Left cardiac atrium (tissue), 4 donors: ENCODE measurements around the gene ATL2. TPM values are rescaled to one million over a fixed set of nuclear protein-coding genes. Genes with fewer than 3 reads are reported as not detected.
"Not testable (repeated sequence)": the region's sequence is repeated elsewhere in the genome, so short reads cannot be mapped to it uniquely, and the experiment has no call there.

ENCODE experiments used
- ATAC-seq, 2 donors: fragments of 200-7000 bp; cut with Tn5 transposase; one replicate each; pipeline ENCODE4 v1.9.1; 2020; ENCODE audit warnings: mild to moderate bottlenecking in 2 of 2, moderate library complexity in 2 of 2
- DNase-seq: peaks from one replicate; pipeline ENCODE4 v3.0.0-alpha.2; 2020
- intact Hi-C, 2 donors: fragments of 100-400 bp; cut with DNase I; formaldehyde crosslinking; loops; one replicate each; pipeline versions ENCODE4 v1.14.1 to v1.15.1; 2022 to 2023
- total RNA-seq, 2 donors: library from RNA; stranded (reverse); fragmentation: NEBNext Ultra II Directional; extraction: Animal tissue kit (Norgen Biotek cat#: 25700); gene quantifications; one replicate each; pipeline ENCODE4 v1.2.1, GENCODE V29; 2021
- donor health status: DM: no; HTN: yes; CAD: no.
- donor health status: DM: no; HTN: yes; CAD: no; lungs with severe emphysema.
- donor health status: DM: yes; HTN: yes; CAD: no.
- donor health status: Dilated cardiomyopathy.

Gene ATL2
- total RNA-seq, 2 donors from 2014 or later = 34.8 to 55.7 TPM

- ATAC-seq (no peak), DNase-seq (no peak)
- intact Hi-C loops = no loop called here
Measured at GRCh38 chr2:38290332-38290731, 86.7 kb downstream of the ATL2 start.

- ATAC-seq (no peak), DNase-seq (no peak)
- intact Hi-C loops = no loop called here
Measured at GRCh38 chr2:38284971-38285370, 92.1 kb downstream of the ATL2 start.

DNA sequence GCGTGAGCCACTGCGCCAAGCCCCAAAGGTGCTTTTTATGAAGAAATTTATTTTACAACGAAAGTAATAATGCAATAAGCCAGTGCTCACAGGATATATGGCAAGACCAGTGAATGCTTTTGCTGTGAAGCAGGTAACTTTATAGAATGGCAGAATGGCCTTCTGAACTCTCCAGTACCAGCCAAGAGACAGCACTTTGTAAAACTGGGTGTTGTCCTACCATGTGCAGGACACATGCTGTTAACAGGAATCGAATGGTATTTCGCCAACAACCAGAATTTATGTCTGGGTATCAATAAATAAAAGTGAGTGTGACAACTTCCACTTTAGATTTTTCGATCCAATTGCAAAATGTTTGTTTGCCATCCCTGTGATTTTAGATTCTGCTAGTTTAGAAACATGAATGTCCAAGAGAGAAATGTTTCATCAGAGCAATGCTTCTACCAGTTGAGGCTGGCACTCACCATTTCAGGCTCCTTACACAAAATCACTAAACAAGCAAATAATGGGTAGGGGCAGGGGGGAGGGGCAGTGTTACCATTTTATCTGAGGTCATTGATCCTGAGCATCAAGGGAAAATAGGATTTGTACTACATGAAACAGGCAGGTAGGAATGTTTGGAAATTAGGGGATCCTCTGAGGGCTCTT is 95.9 kb downstream of the ATL2 start:
- intact Hi-C loops = no loop called here
- no peak for DNase-seq
- ATAC-seq = no peak

GRCh38 chr2:38279201-38279600 is 97.9 kb downstream of the ATL2 start:
- intact Hi-C loops = loop anchor here (5.0 to 10.0 kb wide), 3 partner anchors 297 to 884 kb away; no protein-coding TSS in a partner anchor
- no peak for ATAC-seq
- DNase-seq = no peak

DNA sequence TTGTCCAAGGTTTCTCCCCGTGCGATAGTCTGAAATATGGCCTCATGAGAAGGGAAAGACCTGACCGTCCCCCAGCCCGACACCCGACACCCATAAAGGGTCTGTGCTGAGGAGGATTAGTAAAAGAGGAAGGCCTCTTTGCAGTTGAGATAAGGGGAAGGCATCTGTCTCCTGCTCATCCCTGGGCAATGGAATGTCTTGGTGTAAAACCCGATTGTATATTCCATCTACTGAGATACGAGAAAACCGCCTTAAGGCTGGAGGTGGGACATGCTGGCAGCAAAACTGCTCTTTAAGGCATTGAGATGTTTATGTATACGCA is 99.0 kb downstream of the ATL2 start:
- not testable (repeated sequence) for ATAC-seq

GRCh38 chr2:38277245-38278116 is 99.6 kb downstream of the ATL2 start:
- DNase-seq (no peak), ATAC-seq (no peak)
- intact Hi-C loops = loop anchor here (5.0 to 10.0 kb wide), 3 partner anchors 295 to 883 kb away; no protein-coding TSS in a partner anchor

More for the DNA sequence above, 99.0 kb downstream of the ATL2 start:
- DNase-seq = not testable (repeated sequence)
- intact Hi-C loops = loop anchor here (5.0 to 10.0 kb wide), 3 partner anchors 296 to 883 kb away; no protein-coding TSS in a partner anchor

- ATAC-seq (peak; percentile 68 to 75), DNase-seq (no peak)
- intact Hi-C loops = loop anchor here (5.0 to 10.0 kb wide), 3 partner anchors 292 to 880 kb away; no protein-coding TSS in a partner anchor
Measured at GRCh38 chr2:38274286-38275276, 102.5 kb downstream of the ATL2 start.

- DNase-seq (no peak), ATAC-seq (no peak)
- intact Hi-C loops = loop anchor here in 1 of 2 donors (10.0 kb wide), 2 partner anchors 377 to 877 kb away; no protein-coding TSS in a partner anchor
Measured at GRCh38 chr2:38271697-38272096, 105.4 kb downstream of the ATL2 start.

DNA sequence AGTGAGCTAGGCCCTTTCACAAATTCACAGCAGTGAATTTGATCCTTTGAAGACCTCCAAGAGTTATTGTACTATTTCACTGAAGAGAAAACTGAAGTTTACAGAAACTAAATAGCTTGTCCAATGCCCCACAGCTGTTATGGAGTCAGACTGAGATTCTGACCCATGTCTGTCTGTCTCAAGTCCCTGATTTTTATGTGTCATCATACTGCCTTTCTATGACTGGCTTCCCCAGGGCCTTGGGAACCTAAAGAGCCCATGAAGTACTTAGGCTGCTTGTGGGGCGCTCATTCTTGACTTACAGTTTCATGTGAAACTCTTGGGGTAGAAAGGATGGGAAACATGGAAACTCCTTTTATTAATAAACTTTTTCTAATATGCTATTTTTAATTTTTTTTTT is 107.7 kb downstream of the ATL2 start:
- intact Hi-C loops = no loop called here
- ATAC-seq (no peak), DNase-seq (no peak)

GRCh38 chr2:38268691-38269327 is 108.3 kb downstream of the ATL2 start:
- intact Hi-C loops = no loop called here
- ATAC-seq = no peak

GRCh38 chr2:38268001-38268400 is 109.1 kb downstream of the ATL2 start:
- intact Hi-C loops = no loop called here
- DNase-seq (no peak), ATAC-seq (no peak)

More at GRCh38 chr2:38268691-38269327, 108.3 kb downstream of the ATL2 start:
- DNase-seq = no peak

- intact Hi-C loops = no loop called here
- no peak for DNase-seq
- ATAC-seq = no peak
Measured at GRCh38 chr2:38267270-38267925, 109.7 kb downstream of the ATL2 start.

- intact Hi-C loops = no loop called here
- ATAC-seq = no peak
- no peak for DNase-seq
Measured at GRCh38 chr2:38266382-38267061, 110.6 kb downstream of the ATL2 start.

DNA sequence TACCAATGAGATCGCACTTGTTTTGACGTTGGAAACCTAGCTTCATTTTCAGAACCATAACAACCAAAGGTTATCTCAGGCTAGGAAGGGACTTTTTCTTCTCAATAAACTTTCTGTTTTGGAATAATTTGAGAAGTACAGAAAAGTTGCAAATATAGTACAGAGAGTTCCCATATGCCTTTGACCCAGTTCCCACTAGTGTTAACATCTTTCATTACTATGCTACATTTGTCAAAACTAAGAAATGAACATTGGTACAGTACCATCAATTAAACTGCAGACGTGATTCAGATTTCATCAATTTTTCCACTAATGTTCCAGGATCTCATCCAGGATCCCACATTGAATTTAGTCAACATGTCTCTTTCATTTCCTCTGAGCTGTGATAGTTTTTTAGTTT is 111.6 kb downstream of the ATL2 start:
- ATAC-seq = no peak
- DNase-seq = no peak
- intact Hi-C loops = no loop called here

- intact Hi-C loops = no loop called here
- ATAC-seq (peak in 1 of 2 donors; percentile 16), DNase-seq (no peak)
Measured at GRCh38 chr2:38264396-38265221, 112.5 kb downstream of the ATL2 start.

DNA sequence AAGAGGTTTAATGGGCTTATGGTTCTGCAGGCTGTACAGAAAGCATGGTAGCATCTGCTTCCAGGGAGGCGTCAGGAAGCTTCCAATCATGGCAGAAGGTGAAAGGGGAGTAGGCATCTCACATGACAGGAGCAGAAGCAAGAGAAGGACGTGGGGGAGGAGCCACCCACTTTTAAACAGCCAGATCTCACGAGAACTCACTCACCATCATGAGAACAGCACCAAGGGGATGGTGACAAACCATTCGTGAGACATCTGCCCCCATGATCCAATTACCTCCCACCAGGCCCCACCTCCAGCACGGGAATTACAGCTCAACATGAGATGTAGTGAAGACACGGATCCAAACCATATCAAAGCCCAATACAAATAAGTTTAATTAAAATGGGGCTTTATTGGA is 113.8 kb downstream of the ATL2 start:
- no peak for ATAC-seq
- intact Hi-C loops = no loop called here
- no peak for DNase-seq
